ENCODE data around the gene RANBP10. TPM values are rescaled to one million over a fixed set of nuclear protein-coding genes. Genes with fewer than 3 reads are reported as not detected.

The RANBP10 gene
- total and polyA plus RNA-seq, 2 donors (not counting 3 experiments of a cell fraction or from before 2014, with no cell fraction given), result 25.6 to 28.8 TPM

DNA sequence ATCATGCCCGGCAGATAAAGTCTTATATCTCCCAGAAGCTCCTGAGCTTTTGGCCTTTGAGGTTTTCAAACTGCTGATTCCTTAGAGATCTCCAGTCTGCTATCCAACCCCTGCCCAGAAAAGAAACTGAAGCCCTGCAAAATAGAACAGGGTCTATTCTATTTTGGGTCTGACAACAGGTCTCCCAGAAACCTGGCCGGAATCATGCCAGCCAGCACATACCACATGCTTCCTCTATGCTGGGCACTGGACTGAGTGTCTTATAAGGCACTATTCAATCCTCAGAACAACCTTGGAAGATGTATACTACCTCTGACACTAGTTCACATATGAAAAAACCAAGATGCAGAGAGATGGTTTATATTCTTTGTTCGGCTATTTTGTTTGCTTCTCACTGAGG lies 66.0 kb downstream of the RANBP10 start:
- H3K79me2 ChIP-seq (ENCODE audit: control insufficient read depth, insufficient read depth, low read length), result no peaks in the 10 kb centered on the region
- H3K4me3 ChIP-seq (replicated peaks in 1 of 3; ENCODE audit: insufficient read depth in 1 of 3, low read depth in 1 of 3, low read length in 3 of 3), result no peak overlapping the region
- no peaks in the 10 kb centered on the region for H3K9me1 ChIP-seq (replicated peaks; ENCODE audit: control insufficient read depth, extremely low read depth, insufficient read depth, low read length)
- H3K9ac ChIP-seq (replicated peaks; ENCODE audit: extremely low read depth, insufficient read depth, low read length), result no peak overlapping the region
- no peak overlapping the region for H3K27ac ChIP-seq (ENCODE audit: insufficient read depth, low read depth, low read length)
- no TSS peak for BruUV-seq (replicated peaks)
- ChIA-PET POLR2A (no interaction called here), CTCF (interaction anchor here (1.1 to 3.6 kb wide), 2 partner anchors 12 to 76 kb away, joined by 3 to 10 read pairs; no protein-coding TSS in a partner anchor)
- TF ChIP-seq MAX (IDR thresholded peaks at IDR 0.05; ENCODE audit: insufficient read depth, insufficient read length) (no peak), FOS (IDR thresholded peaks at IDR 0.05; ENCODE audit: borderline replicate concordance, insufficient read depth, low read length) (no peak), MYC (IDR thresholded peaks at IDR 0.05; ENCODE audit: low read depth, low read length) (no peak), POLR2AphosphoS5 (IDR thresholded peaks at IDR 0.05; ENCODE audit: insufficient read depth, low read depth, low read length) (no peak), GATA2 (IDR thresholded peaks at IDR 0.05; ENCODE audit: insufficient read depth, insufficient read length, low read depth, low read length) (no peak), JUN (IDR thresholded peaks at IDR 0.05; ENCODE audit: borderline replicate concordance, insufficient read depth, insufficient read length, low read depth) (no peak), EZH2 (IDR thresholded peaks at IDR 0.05; ENCODE audit: borderline replicate concordance, low read depth, low read length, severe bottlenecking) (no peak), POLR2A (IDR thresholded peaks at IDR 0.05; ENCODE audit: low read depth, low read length) (no peak)
- TF ChIP-seq, protein P1, sequence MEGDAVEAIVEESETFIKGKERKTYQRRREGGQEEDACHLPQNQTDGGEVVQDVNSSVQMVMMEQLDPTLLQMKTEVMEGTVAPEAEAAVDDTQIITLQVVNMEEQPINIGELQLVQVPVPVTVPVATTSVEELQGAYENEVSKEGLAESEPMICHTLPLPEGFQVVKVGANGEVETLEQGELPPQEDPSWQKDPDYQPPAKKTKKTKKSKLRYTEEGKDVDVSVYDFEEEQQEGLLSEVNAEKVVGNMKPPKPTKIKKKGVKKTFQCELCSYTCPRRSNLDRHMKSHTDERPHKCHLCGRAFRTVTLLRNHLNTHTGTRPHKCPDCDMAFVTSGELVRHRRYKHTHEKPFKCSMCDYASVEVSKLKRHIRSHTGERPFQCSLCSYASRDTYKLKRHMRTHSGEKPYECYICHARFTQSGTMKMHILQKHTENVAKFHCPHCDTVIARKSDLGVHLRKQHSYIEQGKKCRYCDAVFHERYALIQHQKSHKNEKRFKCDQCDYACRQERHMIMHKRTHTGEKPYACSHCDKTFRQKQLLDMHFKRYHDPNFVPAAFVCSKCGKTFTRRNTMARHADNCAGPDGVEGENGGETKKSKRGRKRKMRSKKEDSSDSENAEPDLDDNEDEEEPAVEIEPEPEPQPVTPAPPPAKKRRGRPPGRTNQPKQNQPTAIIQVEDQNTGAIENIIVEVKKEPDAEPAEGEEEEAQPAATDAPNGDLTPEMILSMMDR (IDR thresholded peaks at IDR 0.05; ENCODE audit: extremely low read depth in 1 of 2, insufficient read depth in 1 of 2, low read depth in 1 of 2, low read length in 2 of 2), result no peak
- H3K4me2 ChIP-seq (ENCODE audit: insufficient read depth, low read length), result no peak overlapping the region
- no peaks in the 10 kb centered on the region for H4K20me1 ChIP-seq (replicated peaks; ENCODE audit: control insufficient read depth, extremely low read depth, insufficient read depth, low read length)
- H3K9me3 ChIP-seq (replicated peaks; ENCODE audit: control insufficient read depth, insufficient read depth, low read length), result no peaks in the 10 kb centered on the region
- H3K27me3 ChIP-seq (ENCODE audit: control insufficient read depth in 2 of 2, insufficient read depth in 2 of 2, low read length in 2 of 2), result no peaks in the 10 kb centered on the region
- intact Hi-C loops (cut with micrococcal nuclease), result no loop called here
- peaks cover 8 to 30% of the 10 kb centered on the region in 2 experiments for H3K36me3 ChIP-seq (ENCODE audit: control insufficient read depth in 2 of 2, extremely low read depth in 1 of 2, insufficient read depth in 2 of 2, low read length in 2 of 2)
- DNase-seq (ENCODE audit: low read depth, low spot score) (no peak), FAIRE-seq (no peak)
- H2AFZ ChIP-seq (ENCODE audit: low read depth, low read length), result no peak overlapping the region
- dilution Hi-C loops (cut with MboI; ENCODE audit: extremely low pct_ligation_motif_present, low sequenced_read_pairs), result no loop called here
- H3K4me1 ChIP-seq (ENCODE audit: control insufficient read depth, extremely low read depth, insufficient read depth, low read length), result no peaks in the 10 kb centered on the region

Data from endothelial cell of umbilical vein (primary cell).